HepG2 (cell line): ENCODE results near the gene MAN1B1. TPM values are rescaled to one million over a fixed set of nuclear protein-coding genes. Genes with fewer than 3 reads are reported as not detected.

Source experiments
- ATF4 ChIP-seq, 2 experiments: fragments of 450-650 bp in 1 of 2; sonication (generic) in 1 of 2; formaldehyde crosslinking; IDR thresholded peaks; 2 replicates each; pipeline versions ENCODE4 v1.5.0 to v1.8.0; 2020 to 2022; ENCODE audit warnings: mild to moderate bottlenecking in 1 of 2, missing genetic modification reagents in 1 of 2
- CTCF ChIP-seq: sonication (generic); formaldehyde crosslinking; IDR thresholded peaks from 2 replicates; pipeline ENCODE4 v1.5.0; 2020; ENCODE audit warnings: mild to moderate bottlenecking, missing genetic modification reagents, moderate library complexity
- DMTF1 ChIP-seq: sonication (generic); formaldehyde crosslinking; IDR thresholded peaks from 2 replicates; pipeline ENCODE4 v1.4.0; 2020; ENCODE audit warnings: mild to moderate bottlenecking, missing genetic modification reagents
- MLXIP ChIP-seq: sonication (generic); formaldehyde crosslinking; IDR thresholded peaks from 2 replicates; pipeline ENCODE4 v1.9.0; 2021; ENCODE audit warnings: missing genetic modification reagents, borderline replicate concordance
- ZFP36L1 ChIP-seq: sonication (generic); formaldehyde crosslinking; IDR thresholded peaks from 2 replicates; pipeline ENCODE4 v1.8.0; 2022; ENCODE audit warnings: mild to moderate bottlenecking, missing genetic modification reagents, moderate library complexity
- ZNF550 ChIP-seq: sonication (generic); formaldehyde crosslinking; IDR thresholded peaks from 2 replicates; pipeline ENCODE4 v1.4.0; 2020; ENCODE audit warnings: mild to moderate bottlenecking, missing genetic modification reagents, borderline replicate concordance
- ZZZ3 ChIP-seq: sonication (generic); formaldehyde crosslinking; IDR thresholded peaks from 2 replicates; pipeline ENCODE4 v1.4.0; 2020; ENCODE audit warnings: missing genetic modification reagents, mild to moderate bottlenecking, borderline replicate concordance
- polyA plus RNA-seq, 8 experiments: library from polyadenylated mRNA; depleted of rRNA in 3 of 8; stranded (reverse) in 7 of 8; unstranded in 1 of 8; fragments of >200 nt; fragmentation: Illumina TruSeq in 4 of 8; extraction: Trizol in 4 of 8; gene quantifications; 2 replicates each; pipeline versions ENCODE4 v1.2.1 to v1.2.3, GENCODE V29; 2011 to 2016; ENCODE audit warnings: low read depth in 4 of 8, missing spikeins in 1 of 8, mixed read lengths in 1 of 8; ENCODE audit not compliant: insufficient read depth in 1 of 8
- total RNA-seq, 5 experiments: library from RNA; depleted of rRNA; stranded (reverse); fragments of >200 nt; fragmentation: Illumina TruSeq; extraction: Trizol; gene quantifications; 2 replicates each; pipeline ENCODE4 v1.2.3, GENCODE V29; 2016; ENCODE audit warnings: low read depth in 1 of 5
- TF ChIP-seq, protein P1 (sequence below): sonication (generic); formaldehyde crosslinking; IDR thresholded peaks from 2 replicates; pipeline ENCODE4 v1.9.0; 2021; ENCODE audit warnings: missing genetic modification reagents, borderline replicate concordance
- TF ChIP-seq, protein P2 (sequence below): sonication (generic); formaldehyde crosslinking; IDR thresholded peaks from 2 replicates; pipeline ENCODE4 v1.4.0; 2020; ENCODE audit warnings: missing genetic modification reagents

The MAN1B1 gene
- total and polyA plus RNA-seq, 2 of the 13 experiments (the other 11 are each of a cell fraction or from before 2014, with no cell fraction given): 48.9 to 59.5 TPM

DNA sequence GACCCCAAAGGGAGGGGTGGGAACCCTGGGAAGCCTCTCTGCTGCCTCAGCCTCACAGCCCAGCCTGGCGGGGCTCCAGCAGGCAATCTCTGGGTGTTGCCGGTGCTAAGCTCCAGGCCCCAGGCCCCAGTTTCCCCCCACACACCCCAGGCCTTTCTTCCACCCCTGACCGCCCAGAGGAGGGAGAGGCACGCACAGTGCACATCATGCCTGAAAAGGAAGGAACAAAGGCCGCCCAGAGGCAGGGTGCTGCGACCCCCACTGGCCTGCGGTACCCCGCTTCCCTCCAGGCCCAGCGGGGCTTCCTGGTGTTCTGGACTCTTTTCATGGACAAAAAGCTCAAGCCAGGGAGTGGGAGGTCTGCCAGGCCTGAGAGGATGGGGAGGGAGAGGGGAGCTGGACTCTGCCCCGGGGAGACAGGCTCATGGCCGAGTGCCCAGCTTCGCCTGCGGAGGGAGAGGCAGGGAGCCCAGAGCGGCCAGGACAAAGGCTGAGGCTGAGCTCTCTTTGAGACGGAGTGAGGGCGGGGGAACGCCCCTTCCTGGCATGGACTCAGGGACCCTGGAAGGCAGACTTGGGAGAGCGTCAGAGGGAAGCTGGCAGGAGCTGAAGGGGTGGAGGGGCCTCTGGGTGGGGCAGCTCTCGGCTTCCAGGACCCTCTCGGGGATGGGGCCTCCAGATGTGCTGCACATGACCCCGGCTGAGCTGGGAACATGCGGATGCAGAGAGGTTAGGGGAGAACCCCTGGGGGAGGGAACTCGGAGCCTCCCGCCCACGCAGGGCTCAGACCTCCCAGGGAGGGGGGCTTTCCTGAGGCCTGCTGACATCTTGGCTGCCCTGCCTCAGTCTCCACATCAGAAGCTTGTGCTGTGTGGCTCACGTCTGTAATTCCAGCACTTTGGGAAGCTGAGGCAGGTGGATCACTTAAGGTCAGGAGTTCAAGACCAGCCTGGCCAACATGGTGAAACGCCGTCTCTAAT is 31.1 kb upstream of the MAN1B1 start (continued):
- no peak for TF ChIP-seq DMTF1
- no peak for TF ChIP-seq ATF4 (CRISPR knock-in tag; IDR thresholded peaks at IDR 0.05)
- TF ChIP-seq, protein P1, sequence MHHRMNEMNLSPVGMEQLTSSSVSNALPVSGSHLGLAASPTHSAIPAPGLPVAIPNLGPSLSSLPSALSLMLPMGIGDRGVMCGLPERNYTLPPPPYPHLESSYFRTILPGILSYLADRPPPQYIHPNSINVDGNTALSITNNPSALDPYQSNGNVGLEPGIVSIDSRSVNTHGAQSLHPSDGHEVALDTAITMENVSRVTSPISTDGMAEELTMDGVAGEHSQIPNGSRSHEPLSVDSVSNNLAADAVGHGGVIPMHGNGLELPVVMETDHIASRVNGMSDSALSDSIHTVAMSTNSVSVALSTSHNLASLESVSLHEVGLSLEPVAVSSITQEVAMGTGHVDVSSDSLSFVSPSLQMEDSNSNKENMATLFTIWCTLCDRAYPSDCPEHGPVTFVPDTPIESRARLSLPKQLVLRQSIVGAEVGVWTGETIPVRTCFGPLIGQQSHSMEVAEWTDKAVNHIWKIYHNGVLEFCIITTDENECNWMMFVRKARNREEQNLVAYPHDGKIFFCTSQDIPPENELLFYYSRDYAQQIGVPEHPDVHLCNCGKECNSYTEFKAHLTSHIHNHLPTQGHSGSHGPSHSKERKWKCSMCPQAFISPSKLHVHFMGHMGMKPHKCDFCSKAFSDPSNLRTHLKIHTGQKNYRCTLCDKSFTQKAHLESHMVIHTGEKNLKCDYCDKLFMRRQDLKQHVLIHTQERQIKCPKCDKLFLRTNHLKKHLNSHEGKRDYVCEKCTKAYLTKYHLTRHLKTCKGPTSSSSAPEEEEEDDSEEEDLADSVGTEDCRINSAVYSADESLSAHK (CRISPR knock-in tag): no peak
- TF ChIP-seq, protein P2, sequence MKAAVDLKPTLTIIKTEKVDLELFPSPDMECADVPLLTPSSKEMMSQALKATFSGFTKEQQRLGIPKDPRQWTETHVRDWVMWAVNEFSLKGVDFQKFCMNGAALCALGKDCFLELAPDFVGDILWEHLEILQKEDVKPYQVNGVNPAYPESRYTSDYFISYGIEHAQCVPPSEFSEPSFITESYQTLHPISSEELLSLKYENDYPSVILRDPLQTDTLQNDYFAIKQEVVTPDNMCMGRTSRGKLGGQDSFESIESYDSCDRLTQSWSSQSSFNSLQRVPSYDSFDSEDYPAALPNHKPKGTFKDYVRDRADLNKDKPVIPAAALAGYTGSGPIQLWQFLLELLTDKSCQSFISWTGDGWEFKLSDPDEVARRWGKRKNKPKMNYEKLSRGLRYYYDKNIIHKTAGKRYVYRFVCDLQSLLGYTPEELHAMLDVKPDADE (CRISPR knock-in tag): no peak
- no peak for TF ChIP-seq ZZZ3 (CRISPR knock-in tag)
- TF ChIP-seq CTCF: peak; percentile 29
- TF ChIP-seq ZFP36L1 (CRISPR knock-in tag): 0 out of 2 replicates have a peak, but pooled peaks have one; percentile 47
- TF ChIP-seq ZNF550: no peak
- no peak for TF ChIP-seq MLXIP
